HepG2 (cell line): Measurements from ENCODE around the gene SLC2A4. TPM values are rescaled to one million over a fixed set of nuclear protein-coding genes. Genes with fewer than 3 reads are reported as not detected.

Source experiments
- CHCHD3 ChIP-seq: sonication (generic); formaldehyde crosslinking; IDR thresholded peaks from 2 replicates; pipeline ENCODE4 v1.8.0; 2022; ENCODE audit warnings: mild to moderate bottlenecking, missing genetic modification reagents, moderate library complexity
- ELF1 ChIP-seq: sonication (generic); formaldehyde crosslinking; IDR thresholded peaks from 2 replicates; pipeline ENCODE4 v1.4.0; 2020; ENCODE audit warnings: missing genetic modification reagents
- GABPB1 ChIP-seq: IDR thresholded peaks from 2 replicates; pipeline ENCODE4 v1.6.1; 2016; ENCODE audit warnings: mild to moderate bottlenecking, missing genetic modification reagents, moderate library complexity, missing compliant biosample characterization
- HOXA5 ChIP-seq: sonication (generic); formaldehyde crosslinking; IDR thresholded peaks from 2 replicates; pipeline ENCODE4 v1.4.0; 2020; ENCODE audit warnings: missing genetic modification reagents
- NR2F6 ChIP-seq, 2 experiments: IDR thresholded peaks; 2 replicates each; pipeline ENCODE4 v1.6.1; 2016; ENCODE audit warnings: antibody characterized with exemption in 1 of 2, mild to moderate bottlenecking in 1 of 2
- PITX1 ChIP-seq: sonication (generic); formaldehyde crosslinking; IDR thresholded peaks from 2 replicates; pipeline ENCODE4 v1.5.1; 2020; ENCODE audit warnings: mild to moderate bottlenecking, missing genetic modification reagents
- RELA ChIP-seq: sonication (generic); formaldehyde crosslinking; IDR thresholded peaks from 2 replicates; pipeline ENCODE4 v1.4.0; 2020; ENCODE audit warnings: missing genetic modification reagents
- RORA ChIP-seq: sonication (generic); formaldehyde crosslinking; IDR thresholded peaks from 2 replicates; pipeline ENCODE4 v1.5.0; 2020; ENCODE audit warnings: mild to moderate bottlenecking, missing genetic modification reagents, moderate library complexity
- TAF1 ChIP-seq: sonication (generic); formaldehyde crosslinking; IDR thresholded peaks from 2 replicates; pipeline ENCODE4 v1.4.0; 2020; ENCODE audit warnings: missing genetic modification reagents
- ZMYM3 ChIP-seq: sonication (generic); formaldehyde crosslinking; IDR thresholded peaks from 2 replicates; pipeline ENCODE4 v1.5.1; 2020; ENCODE audit warnings: mild to moderate bottlenecking, missing genetic modification reagents
- ZNF326 ChIP-seq: sonication (generic); formaldehyde crosslinking; IDR thresholded peaks from 2 replicates; pipeline ENCODE4 v1.4.0; 2020; ENCODE audit warnings: missing genetic modification reagents, borderline replicate concordance
- ZNF367 ChIP-seq: sonication (generic); formaldehyde crosslinking; IDR thresholded peaks from 2 replicates; pipeline ENCODE4 v1.4.0; 2020; ENCODE audit warnings: missing genetic modification reagents, borderline replicate concordance
- ZSCAN20 ChIP-seq: sonication (generic); formaldehyde crosslinking; IDR thresholded peaks from 2 replicates; pipeline ENCODE4 v1.4.0; 2020; ENCODE audit warnings: missing genetic modification reagents, mild to moderate bottlenecking, borderline replicate concordance
- polyA plus RNA-seq, 8 experiments: library from polyadenylated mRNA; depleted of rRNA in 3 of 8; stranded (reverse) in 7 of 8; unstranded in 1 of 8; fragments of >200 nt; fragmentation: Illumina TruSeq in 4 of 8; extraction: Trizol in 4 of 8; gene quantifications; 2 replicates each; pipeline versions ENCODE4 v1.2.1 to v1.2.3, GENCODE V29; 2011 to 2016; ENCODE audit warnings: low read depth in 4 of 8, missing spikeins in 1 of 8, mixed read lengths in 1 of 8; ENCODE audit not compliant: insufficient read depth in 1 of 8
- total RNA-seq, 5 experiments: library from RNA; depleted of rRNA; stranded (reverse); fragments of >200 nt; fragmentation: Illumina TruSeq; extraction: Trizol; gene quantifications; 2 replicates each; pipeline ENCODE4 v1.2.3, GENCODE V29; 2016; ENCODE audit warnings: low read depth in 1 of 5
- TF ChIP-seq, protein P1 (sequence below): sonication (generic); formaldehyde crosslinking; IDR thresholded peaks from 2 replicates; pipeline ENCODE4 v1.8.0; 2022; ENCODE audit warnings: missing genetic modification reagents, low read depth, mild to moderate bottlenecking, borderline replicate concordance
- TF ChIP-seq, protein P2 (sequence below): sonication (generic); formaldehyde crosslinking; IDR thresholded peaks from 2 replicates; pipeline ENCODE4 v1.4.0; 2020; ENCODE audit warnings: missing genetic modification reagents
- TF ChIP-seq, protein P3 (sequence below): sonication (generic); formaldehyde crosslinking; IDR thresholded peaks from 2 replicates; pipeline ENCODE4 v1.8.0; 2022; ENCODE audit warnings: missing genetic modification reagents, mild to moderate bottlenecking, moderate library complexity, borderline replicate concordance
- TF ChIP-seq, protein P4 (sequence below): sonication (generic); formaldehyde crosslinking; IDR thresholded peaks from 2 replicates; pipeline ENCODE4 v1.4.0; 2020; ENCODE audit warnings: low read depth, mild to moderate bottlenecking, missing genetic modification reagents
- TF ChIP-seq, protein P5 (sequence below), 2 experiments: sonication (generic) in 1 of 2; formaldehyde crosslinking in 1 of 2; IDR thresholded peaks; 2 replicates each; pipeline versions ENCODE4 v1.4.0 to v1.6.1; 2018 to 2020; ENCODE audit warnings: missing genetic modification reagents in 2 of 2, borderline replicate concordance in 1 of 2, low read depth in 1 of 2, mild to moderate bottlenecking in 1 of 2, missing biosample characterization in 1 of 2

The SLC2A4 gene
- total and polyA plus RNA-seq, 2 of the 13 experiments (the other 11 are each of a cell fraction or from before 2014, with no cell fraction given), result 4.9 to 5.8 TPM

DNA sequence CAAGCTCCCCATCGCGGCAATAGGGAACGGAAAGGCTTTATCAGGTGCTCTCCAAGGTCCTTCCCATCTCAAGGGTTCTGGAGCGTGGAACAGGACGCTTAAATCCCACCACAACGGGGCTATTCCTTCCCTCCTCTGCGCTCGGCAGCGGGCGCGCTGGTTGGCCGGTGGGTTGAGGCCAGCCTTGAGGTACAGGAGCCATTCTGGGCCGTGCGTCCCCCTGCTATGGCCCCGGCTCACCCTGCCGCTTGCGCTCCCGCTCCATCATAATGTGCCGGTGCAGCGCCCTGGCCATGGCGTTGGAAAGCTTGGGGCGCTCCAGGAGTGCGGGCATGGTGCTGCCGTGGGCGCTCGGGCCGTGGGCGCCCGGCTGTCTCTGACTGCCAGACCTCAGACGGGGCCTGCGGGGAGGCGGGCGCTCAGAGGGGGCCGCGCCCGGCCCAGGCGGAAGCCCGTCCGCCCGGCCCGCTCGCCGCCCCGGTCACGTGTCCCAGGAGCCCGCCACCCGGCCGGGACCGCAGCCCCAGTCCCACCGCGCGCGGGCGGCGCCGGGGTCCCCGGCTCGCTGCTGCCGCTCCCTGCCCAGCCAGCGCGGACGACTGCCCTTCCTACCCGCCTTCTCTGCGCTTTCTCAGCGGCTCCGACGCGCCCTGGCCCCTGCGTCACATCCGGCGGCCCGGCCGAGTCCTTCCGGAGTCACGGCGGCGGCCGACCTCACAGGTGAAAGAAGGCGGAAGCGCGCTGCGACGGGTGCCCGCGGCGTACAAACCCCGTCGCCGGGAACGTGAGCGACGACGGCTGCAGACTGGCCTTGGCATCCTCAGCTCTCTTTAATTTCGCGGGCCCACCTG lies 33.4 kb downstream of the SLC2A4 start, which contains the start of gene GPS2 (continued):
- TF ChIP-seq, protein P1, sequence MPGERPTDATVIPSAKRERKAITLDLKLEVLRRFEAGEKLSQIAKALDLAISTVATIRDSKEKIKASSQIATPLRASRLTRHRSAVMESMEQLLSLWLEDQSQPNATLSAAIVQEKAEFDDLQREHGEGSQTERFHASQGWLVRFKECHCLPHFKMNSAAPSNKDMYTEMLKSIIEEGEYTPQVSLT (CRISPR knock-in tag), result no peak; the same call in 1 of the 2 replicates
- TF ChIP-seq RORA (no peak), GABPB1 (CRISPR knock-in tag) (peak; percentile 97), ZSCAN20 (no peak), TAF1 (CRISPR knock-in tag) (peak; percentile 80; the same call in 1 of the 2 replicates), NR2F6 (IDR thresholded peaks at IDR 0.05) (no peak), NR2F6 (CRISPR knock-in tag; IDR thresholded peaks at IDR 0.05) (peak; percentile 66), PITX1 (CRISPR knock-in tag) (no peak), HOXA5 (CRISPR knock-in tag) (peak; percentile 78; the same call in 1 of the 2 replicates), ZMYM3 (CRISPR knock-in tag) (no peak), ZNF326 (CRISPR knock-in tag) (no peak), ZNF367 (CRISPR knock-in tag) (0 out of 2 replicates have a peak, but pooled peaks have one; percentile 21), ELF1 (CRISPR knock-in tag) (peak; percentile 99), RELA (CRISPR knock-in tag) (no peak), CHCHD3 (no peak)
- TF ChIP-seq, protein P2, sequence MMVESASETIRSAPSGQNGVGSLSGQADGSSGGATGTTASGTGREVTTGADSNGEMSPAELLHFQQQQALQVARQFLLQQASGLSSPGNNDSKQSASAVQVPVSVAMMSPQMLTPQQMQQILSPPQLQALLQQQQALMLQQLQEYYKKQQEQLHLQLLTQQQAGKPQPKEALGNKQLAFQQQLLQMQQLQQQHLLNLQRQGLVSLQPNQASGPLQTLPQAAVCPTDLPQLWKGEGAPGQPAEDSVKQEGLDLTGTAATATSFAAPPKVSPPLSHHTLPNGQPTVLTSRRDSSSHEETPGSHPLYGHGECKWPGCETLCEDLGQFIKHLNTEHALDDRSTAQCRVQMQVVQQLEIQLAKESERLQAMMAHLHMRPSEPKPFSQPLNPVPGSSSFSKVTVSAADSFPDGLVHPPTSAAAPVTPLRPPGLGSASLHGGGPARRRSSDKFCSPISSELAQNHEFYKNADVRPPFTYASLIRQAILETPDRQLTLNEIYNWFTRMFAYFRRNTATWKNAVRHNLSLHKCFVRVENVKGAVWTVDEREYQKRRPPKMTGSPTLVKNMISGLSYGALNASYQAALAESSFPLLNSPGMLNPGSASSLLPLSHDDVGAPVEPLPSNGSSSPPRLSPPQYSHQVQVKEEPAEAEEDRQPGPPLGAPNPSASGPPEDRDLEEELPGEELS (CRISPR knock-in tag), result peak; percentile 58; the same call in 1 of the 2 replicates
- TF ChIP-seq, protein P3, sequence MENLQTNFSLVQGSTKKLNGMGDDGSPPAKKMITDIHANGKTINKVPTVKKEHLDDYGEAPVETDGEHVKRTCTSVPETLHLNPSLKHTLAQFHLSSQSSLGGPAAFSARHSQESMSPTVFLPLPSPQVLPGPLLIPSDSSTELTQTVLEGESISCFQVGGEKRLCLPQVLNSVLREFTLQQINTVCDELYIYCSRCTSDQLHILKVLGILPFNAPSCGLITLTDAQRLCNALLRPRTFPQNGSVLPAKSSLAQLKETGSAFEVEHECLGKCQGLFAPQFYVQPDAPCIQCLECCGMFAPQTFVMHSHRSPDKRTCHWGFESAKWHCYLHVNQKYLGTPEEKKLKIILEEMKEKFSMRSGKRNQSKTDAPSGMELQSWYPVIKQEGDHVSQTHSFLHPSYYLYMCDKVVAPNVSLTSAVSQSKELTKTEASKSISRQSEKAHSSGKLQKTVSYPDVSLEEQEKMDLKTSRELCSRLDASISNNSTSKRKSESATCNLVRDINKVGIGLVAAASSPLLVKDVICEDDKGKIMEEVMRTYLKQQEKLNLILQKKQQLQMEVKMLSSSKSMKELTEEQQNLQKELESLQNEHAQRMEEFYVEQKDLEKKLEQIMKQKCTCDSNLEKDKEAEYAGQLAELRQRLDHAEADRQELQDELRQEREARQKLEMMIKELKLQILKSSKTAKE, result peak; percentile 52; the same call in 1 of the 2 replicates
- TF ChIP-seq, protein P4, sequence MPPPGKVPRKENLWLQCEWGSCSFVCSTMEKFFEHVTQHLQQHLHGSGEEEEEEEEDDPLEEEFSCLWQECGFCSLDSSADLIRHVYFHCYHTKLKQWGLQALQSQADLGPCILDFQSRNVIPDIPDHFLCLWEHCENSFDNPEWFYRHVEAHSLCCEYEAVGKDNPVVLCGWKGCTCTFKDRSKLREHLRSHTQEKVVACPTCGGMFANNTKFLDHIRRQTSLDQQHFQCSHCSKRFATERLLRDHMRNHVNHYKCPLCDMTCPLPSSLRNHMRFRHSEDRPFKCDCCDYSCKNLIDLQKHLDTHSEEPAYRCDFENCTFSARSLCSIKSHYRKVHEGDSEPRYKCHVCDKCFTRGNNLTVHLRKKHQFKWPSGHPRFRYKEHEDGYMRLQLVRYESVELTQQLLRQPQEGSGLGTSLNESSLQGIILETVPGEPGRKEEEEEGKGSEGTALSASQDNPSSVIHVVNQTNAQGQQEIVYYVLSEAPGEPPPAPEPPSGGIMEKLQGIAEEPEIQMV (CRISPR knock-in tag), result peak; percentile 65; the same call in 1 of the 2 replicates
- TF ChIP-seq, protein P5, sequence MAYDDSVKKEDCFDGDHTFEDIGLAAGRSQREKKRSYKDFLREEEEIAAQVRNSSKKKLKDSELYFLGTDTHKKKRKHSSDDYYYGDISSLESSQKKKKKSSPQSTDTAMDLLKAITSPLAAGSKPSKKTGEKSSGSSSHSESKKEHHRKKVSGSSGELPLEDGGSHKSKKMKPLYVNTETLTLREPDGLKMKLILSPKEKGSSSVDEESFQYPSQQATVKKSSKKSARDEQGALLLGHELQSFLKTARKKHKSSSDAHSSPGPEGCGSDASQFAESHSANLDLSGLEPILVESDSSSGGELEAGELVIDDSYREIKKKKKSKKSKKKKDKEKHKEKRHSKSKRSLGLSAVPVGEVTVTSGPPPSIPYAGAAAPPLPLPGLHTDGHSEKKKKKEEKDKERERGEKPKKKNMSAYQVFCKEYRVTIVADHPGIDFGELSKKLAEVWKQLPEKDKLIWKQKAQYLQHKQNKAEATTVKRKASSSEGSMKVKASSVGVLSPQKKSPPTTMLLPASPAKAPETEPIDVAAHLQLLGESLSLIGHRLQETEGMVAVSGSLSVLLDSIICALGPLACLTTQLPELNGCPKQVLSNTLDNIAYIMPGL (CRISPR knock-in tag; IDR thresholded peaks at IDR 0.05; ENCODE audit: borderline replicate concordance in 1 of 2, low read depth in 1 of 2), result peak; percentile 72 to 76
